A673 (cell line): ENCODE results near the gene ZNF496.

Experiments used
- CTCF ChIP-seq: fragments of 300-800, 200-600 bp; sonication (generic); conservative IDR thresholded peaks from 2 replicates; pipeline ENCODE4 v1.5.1; 2017; ENCODE audit warnings: low read depth, mild to moderate bottlenecking, antibody characterized with exemption, low read length, moderate library complexity, mixed read lengths
- EZH2 ChIP-seq: fragments of 200-600 bp; sonication (generic); IDR thresholded peaks from 2 replicates; pipeline ENCODE4 v1.6.1; 2017; ENCODE audit warnings: borderline replicate concordance, low read depth, mild to moderate bottlenecking, mixed read lengths, antibody characterized with exemption, low read length; ENCODE audit not compliant: poor library complexity, severe bottlenecking

GRCh38 chr1:247328311-247328710, 3.4 kb downstream of the ZNF496 start:
- TF ChIP-seq CTCF (no peak), EZH2 (no peak)
